ENCODE results near the gene ATG5.

GRCh38 chr6:106155219-106155830 lies 170.2 kb downstream of the ATG5 start:
- TF ChIP-seq ZNF274 (IDR thresholded peaks at IDR 0.05; ENCODE audit: low read depth, low read length), result no peak
- no peak for TF ChIP-seq SUZ12 (IDR thresholded peaks at IDR 0.05; ENCODE audit: extremely low read depth, insufficient read depth, insufficient read length)
- TF ChIP-seq YY1 (IDR thresholded peaks at IDR 0.05; ENCODE audit: insufficient read depth, insufficient read length), result no peak

Data from NT2/D1 (cell line).